GM21723 (cell line): ENCODE measurements around the gene NPHP4.

Experiments
- ATAC-seq: cut with Tn5 transposase; IDR thresholded peaks from one replicate; pipeline ENCODE4 v1.9.1; 2021; ENCODE audit warnings: mild to moderate bottlenecking, moderate library complexity; ENCODE audit not compliant: unreplicated experiment

Gene NPHP4

GRCh38 chr1:5991381-5992025 lies 722 bp downstream of the NPHP4 start:
- no peak for ATAC-seq

- no peak for ATAC-seq
These were observed 1.3 kb downstream of the NPHP4 start for GRCh38 chr1:5990913-5991312.

- no peak for ATAC-seq
These were observed 2.4 kb downstream of the NPHP4 start for GRCh38 chr1:5989731-5990271.

- no peak for ATAC-seq
These were observed 3.0 kb downstream of the NPHP4 start for GRCh38 chr1:5989286-5989605.

- no peak for ATAC-seq
These were observed 3.5 kb downstream of the NPHP4 start for GRCh38 chr1:5988596-5989285.

GRCh38 chr1:5986018-5986417 lies 6.2 kb downstream of the NPHP4 start:
- no peak for ATAC-seq

GRCh38 chr1:5985250-5985649 lies 7.0 kb downstream of the NPHP4 start:
- no peak for ATAC-seq

GRCh38 chr1:5983361-5984103 lies 8.7 kb downstream of the NPHP4 start:
- ATAC-seq = no peak

- ATAC-seq = no peak
These were observed 9.4 kb downstream of the NPHP4 start for GRCh38 chr1:5982868-5983267.

GRCh38 chr1:5982276-5982675 lies 9.9 kb downstream of the NPHP4 start:
- ATAC-seq = no peak

- ATAC-seq = no peak
These were observed 11.2 kb downstream of the NPHP4 start for GRCh38 chr1:5981009-5981380.

GRCh38 chr1:5980314-5981008 lies 11.8 kb downstream of the NPHP4 start:
- no peak for ATAC-seq

GRCh38 chr1:5979536-5980313 lies 12.5 kb downstream of the NPHP4 start:
- no peak for ATAC-seq

- no peak for ATAC-seq
These were observed 13.8 kb downstream of the NPHP4 start for GRCh38 chr1:5978452-5978851.

GRCh38 chr1:5977494-5978444 lies 14.5 kb downstream of the NPHP4 start:
- no peak for ATAC-seq

- no peak for ATAC-seq
These were observed 15.3 kb downstream of the NPHP4 start for GRCh38 chr1:5976726-5977493.

- ATAC-seq = no peak
These were observed 16.0 kb downstream of the NPHP4 start for GRCh38 chr1:5976231-5976630.

GRCh38 chr1:5975133-5975880 lies 16.9 kb downstream of the NPHP4 start:
- ATAC-seq = no peak
